ENCODE results near the gene DHCR7. TPM values are rescaled to one million over a fixed set of nuclear protein-coding genes. Genes with fewer than 3 reads are reported as not detected.
A peak's percentile ranks its signal among the peaks of the same experiment; 100 is the strongest.
"Not testable (repeated sequence)": the region's sequence is repeated elsewhere in the genome, so short reads cannot be mapped to it uniquely, and the experiment has no call there.

The DHCR7 gene
- total RNA-seq, 1 donor from 2014 or later: 36.7 TPM

GRCh38 chr11:71423181-71423790 is 24.9 kb downstream of the DHCR7 start:
- Histone ChIP-seq H4K20me1 (ENCODE audit: low read depth) (no peaks in the 10 kb centered on the region), H3K36me3 (no peaks in the 10 kb centered on the region), H2AFZ (replicated peaks) (no peak overlapping the region), H3K4me3 (no peak overlapping the region), H3K4me2 (no peak overlapping the region), H3K9me3 (ENCODE audit: low read depth) (no peaks in the 10 kb centered on the region), H3K27ac (no peak overlapping the region), H3F3A (ENCODE audit: low read depth) (no peaks in the 10 kb centered on the region), H3K27me3 (no peaks in the 10 kb centered on the region), H3K9ac (no peak overlapping the region), H3K4me1 (no peaks in the 10 kb centered on the region), H3K79me2 (ENCODE audit: low read depth) (no peaks in the 10 kb centered on the region)
- no peak for DNase-seq (ENCODE audit: low spot score)
- peaks cover 2% of the 10 kb centered on the region for H3K27me3 Mint-ChIP-seq (ENCODE audit: insufficient read depth, low read depth)
- no peaks in the 10 kb centered on the region for H3K9me3 Mint-ChIP-seq
- H3K27ac Mint-ChIP-seq: no peak overlapping the region
- TF ChIP-seq CTCF (IDR thresholded peaks at IDR 0.05) (no peak), EZH2phosphoT487 (IDR thresholded peaks at IDR 0.05) (no peak), EZH2 (IDR thresholded peaks at IDR 0.05) (no peak)
- H3K4me1 Mint-ChIP-seq: no peaks in the 10 kb centered on the region
- H3K4me3 Mint-ChIP-seq: no peak overlapping the region
- H3K36me3 Mint-ChIP-seq: no peaks in the 10 kb centered on the region

GRCh38 chr11:71422318-71422717 is 25.9 kb downstream of the DHCR7 start:
- not testable (repeated sequence) for H3K36me3 Mint-ChIP-seq; H3K9me3 Mint-ChIP-seq; H3K27me3 Mint-ChIP-seq (ENCODE audit: insufficient read depth, low read depth); H3K36me3 ChIP-seq; H3K4me1 Mint-ChIP-seq; H3K4me2 ChIP-seq; H3K9me3 ChIP-seq (ENCODE audit: low read depth); H3K4me3 ChIP-seq; DNase-seq (ENCODE audit: low spot score); H3K9ac ChIP-seq; H3K27ac ChIP-seq; H2AFZ ChIP-seq (replicated peaks); H3F3A ChIP-seq (ENCODE audit: low read depth); H3K27me3 ChIP-seq; H3K79me2 ChIP-seq (ENCODE audit: low read depth); H3K4me1 ChIP-seq; H3K4me3 Mint-ChIP-seq; H4K20me1 ChIP-seq (ENCODE audit: low read depth)
- peak overlapping the region; percentile 81 for H3K27ac Mint-ChIP-seq

GRCh38 chr11:71421392-71421950 is 26.7 kb downstream of the DHCR7 start:
- peaks cover 5% of the 10 kb centered on the region for H3K27me3 Mint-ChIP-seq (ENCODE audit: insufficient read depth, low read depth)
- H3K9ac ChIP-seq: no peak overlapping the region
- H2AFZ ChIP-seq (replicated peaks): no peak overlapping the region
- no peaks in the 10 kb centered on the region for H3K9me3 ChIP-seq (ENCODE audit: low read depth)
- H3K4me3 ChIP-seq: no peak overlapping the region
- no peak overlapping the region for H3K27ac Mint-ChIP-seq
- no peak for DNase-seq (ENCODE audit: low spot score)
- no peaks in the 10 kb centered on the region for H3F3A ChIP-seq (ENCODE audit: low read depth)
- H3K36me3 ChIP-seq: no peaks in the 10 kb centered on the region
- H3K4me3 Mint-ChIP-seq: no peak overlapping the region
- TF ChIP-seq EZH2phosphoT487 (IDR thresholded peaks at IDR 0.05) (no peak), CTCF (IDR thresholded peaks at IDR 0.05) (no peak), EZH2 (IDR thresholded peaks at IDR 0.05) (no peak)
- no peaks in the 10 kb centered on the region for H3K36me3 Mint-ChIP-seq
- no peaks in the 10 kb centered on the region for H3K79me2 ChIP-seq (ENCODE audit: low read depth)
- no peaks in the 10 kb centered on the region for H3K4me1 Mint-ChIP-seq
- H3K9me3 Mint-ChIP-seq: no peaks in the 10 kb centered on the region
- H3K4me1 ChIP-seq: no peaks in the 10 kb centered on the region
- no peak overlapping the region for H3K27ac ChIP-seq
- no peaks in the 10 kb centered on the region for H4K20me1 ChIP-seq (ENCODE audit: low read depth)
- no peaks in the 10 kb centered on the region for H3K27me3 ChIP-seq
- no peak overlapping the region for H3K4me2 ChIP-seq

GRCh38 chr11:71420455-71421241 is 27.5 kb downstream of the DHCR7 start:
- Histone ChIP-seq H3F3A (ENCODE audit: low read depth) (no peaks in the 10 kb centered on the region), H3K27me3 (no peaks in the 10 kb centered on the region), H3K9ac (no peak overlapping the region), H3K4me1 (no peaks in the 10 kb centered on the region), H4K20me1 (ENCODE audit: low read depth) (no peaks in the 10 kb centered on the region), H2AFZ (replicated peaks) (no peak overlapping the region), H3K79me2 (ENCODE audit: low read depth) (no peaks in the 10 kb centered on the region), H3K4me2 (no peak overlapping the region), H3K4me3 (no peak overlapping the region), H3K36me3 (no peaks in the 10 kb centered on the region), H3K27ac (no peak overlapping the region), H3K9me3 (ENCODE audit: low read depth) (no peaks in the 10 kb centered on the region)
- no peak overlapping the region for H3K4me3 Mint-ChIP-seq
- H3K36me3 Mint-ChIP-seq: no peaks in the 10 kb centered on the region
- TF ChIP-seq EZH2phosphoT487 (IDR thresholded peaks at IDR 0.05): no peak
- TF ChIP-seq CTCF (IDR thresholded peaks at IDR 0.05): peak; percentile 82
- DNase-seq (ENCODE audit: low spot score): peak; percentile 79
- peaks cover 5% of the 10 kb centered on the region for H3K27me3 Mint-ChIP-seq (ENCODE audit: insufficient read depth, low read depth)
- H3K9me3 Mint-ChIP-seq: no peaks in the 10 kb centered on the region
- no peak overlapping the region for H3K27ac Mint-ChIP-seq
- no peaks in the 10 kb centered on the region for H3K4me1 Mint-ChIP-seq
